Caco-2 (cell line): ENCODE data around the gene ARHGAP27. TPM values are rescaled to one million over a fixed set of nuclear protein-coding genes. Genes with fewer than 3 reads are reported as not detected.

Source experiments
- BruUV-seq: library from RNA; stranded (reverse); fragments of 400-500 nt; replicated peaks from 2 replicates; lab custom pipeline; 2021; lab: Mats Ljungman, UMichigan
- CTCF ChIA-PET: fragments of 300-600 bp; sonication (Branson Sonifier 250); formaldehyde crosslinking; loops from one replicate; lab custom pipeline; 2022; ENCODE audit warnings: antibody characterized with exemption; lab: Charles Lee
- POLR2A ChIA-PET: fragments of 300-600 bp; sonication (Branson Sonifier 250); formaldehyde crosslinking; loops from one replicate; lab custom pipeline; 2022; ENCODE audit warnings: antibody characterized with exemption; lab: Charles Lee
- DNase-seq, 2 experiments: peaks; one replicate each; pipeline versions ENCODE4 v3.0.0 to v3.0.0-alpha.2; 2020 to 2022
- H3K27me3 ChIP-seq: replicated peaks from 2 replicates; pipeline ENCODE4 v1.6.0; 2011; ENCODE audit warnings: low read length; ENCODE audit not compliant: control insufficient read depth, insufficient read depth
- H3K36me3 ChIP-seq: 2 replicates; pipeline ENCODE4 v1.5.1; 2011; ENCODE audit warnings: low read length; ENCODE audit not compliant: control insufficient read depth, insufficient read depth
- H3K4me1 ChIP-seq: fragments of 250-450 bp; sonication (Bioruptor Pico); 2 replicates; pipeline ENCODE4 v1.5.1; 2020; ENCODE audit warnings: mild to moderate bottlenecking
- H3K4me3 ChIP-seq: 2 replicates; pipeline ENCODE4 v1.5.1; 2011; ENCODE audit warnings: low read depth, mild to moderate bottlenecking, control low read depth, low read length
- H3K9me3 ChIP-seq: fragments of 250-450 bp; sonication (Bioruptor Pico); 2 replicates; pipeline ENCODE4 v1.5.1; 2020; ENCODE audit warnings: mild to moderate bottlenecking, moderate library complexity
- H3K27ac Mint-ChIP-seq: one replicate; pipeline ENCODE4 v1.8.0; 2022; ENCODE audit warnings: mixed read lengths; ENCODE audit not compliant: unreplicated experiment
- H3K27me3 Mint-ChIP-seq: one replicate; pipeline ENCODE4 v1.8.0; 2022; ENCODE audit warnings: mixed read lengths; ENCODE audit not compliant: insufficient read depth, unreplicated experiment
- H3K36me3 Mint-ChIP-seq: one replicate; pipeline ENCODE4 v1.8.0; 2022; ENCODE audit warnings: mild to moderate bottlenecking, mixed read lengths; ENCODE audit not compliant: insufficient read depth, unreplicated experiment
- H3K4me1 Mint-ChIP-seq: one replicate; pipeline ENCODE4 v1.8.0; 2022; ENCODE audit warnings: low read depth, mixed read lengths; ENCODE audit not compliant: unreplicated experiment
- H3K4me3 Mint-ChIP-seq: one replicate; pipeline ENCODE4 v1.8.0; 2022; ENCODE audit warnings: mild to moderate bottlenecking, moderate library complexity, mixed read lengths; ENCODE audit not compliant: unreplicated experiment
- H3K9me3 Mint-ChIP-seq: one replicate; pipeline ENCODE4 v1.8.0; 2022; ENCODE audit warnings: mixed read lengths; ENCODE audit not compliant: unreplicated experiment
- intact Hi-C: fragments of 100-400 bp; cut with micrococcal nuclease; formaldehyde crosslinking; loops from one replicate; pipeline ENCODE4 v1.10.0; 2022; ENCODE audit not compliant: unreplicated experiment
- total RNA-seq: library from RNA; stranded (reverse); gene quantifications from 2 replicates; pipeline ENCODE4 v1.2.3, GENCODE V29; 2022
- TF ChIP-seq, protein P1 (sequence below), 2 experiments: fragments of 200-600 bp in 1 of 2; IDR thresholded peaks; 1 replicate in 1 of 2; 2 replicates in 1 of 2; pipeline versions ENCODE4 v1.5.1 to v1.8.0; 2011 to 2022; ENCODE audit warnings: antibody characterized with exemption in 1 of 2, control low read depth in 1 of 2, inconsistent platforms in 1 of 2, low read depth in 1 of 2, low read length in 1 of 2, mild to moderate bottlenecking in 1 of 2, moderate library complexity in 1 of 2; ENCODE audit not compliant: insufficient read depth in 1 of 2, severe bottlenecking in 1 of 2, unreplicated experiment in 1 of 2

Gene ARHGAP27
- total RNA-seq, 1 experiment from 2014 or later, result 35.9 TPM

DNA sequence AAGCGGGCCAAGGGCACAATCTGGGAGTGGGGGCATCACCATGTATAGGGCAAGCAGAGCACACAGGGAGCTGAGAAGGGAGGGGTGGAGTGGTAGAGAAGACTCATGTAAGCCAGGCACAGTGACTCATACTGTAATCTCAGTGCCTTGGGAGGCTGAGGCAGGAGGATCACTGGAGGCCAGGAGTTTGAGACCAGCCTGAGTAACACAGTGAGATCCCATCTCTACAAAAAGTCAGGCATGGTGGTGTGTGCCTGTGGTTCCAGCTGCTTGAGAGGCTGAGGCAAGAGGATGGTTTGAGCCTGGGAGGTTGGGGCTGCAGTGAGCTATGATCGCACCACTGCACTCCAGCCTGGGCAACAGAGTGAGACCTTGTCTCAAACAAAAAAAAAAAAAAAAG, 40.8 kb downstream of the ARHGAP27 start:
- Histone ChIP-seq H3K9me3 (no peaks in the 10 kb centered on the region), H3K27me3 (no peaks in the 10 kb centered on the region), H3K4me3 (no peak overlapping the region), H3K36me3 (peaks cover 9% of the 10 kb centered on the region), H3K4me1 (no peaks in the 10 kb centered on the region)
- BruUV-seq, result no TSS peak
- Mint-ChIP-seq H3K4me1 (no peaks in the 10 kb centered on the region), H3K27ac (no peak overlapping the region), H3K9me3 (no peaks in the 10 kb centered on the region), H3K4me3 (no peak overlapping the region), H3K36me3 (peaks cover 25% of the 10 kb centered on the region), H3K27me3 (peaks cover 3% of the 10 kb centered on the region)
- intact Hi-C loops, result no loop called here
- ChIA-PET CTCF (interaction anchor here (1.4 to 8.7 kb wide), 3 partner anchors 34 to 155 kb away, joined by 5 to 105 read pairs (median 9); no protein-coding TSS in a partner anchor), POLR2A (no interaction called here)
- no peak for DNase-seq
- TF ChIP-seq, protein P1, sequence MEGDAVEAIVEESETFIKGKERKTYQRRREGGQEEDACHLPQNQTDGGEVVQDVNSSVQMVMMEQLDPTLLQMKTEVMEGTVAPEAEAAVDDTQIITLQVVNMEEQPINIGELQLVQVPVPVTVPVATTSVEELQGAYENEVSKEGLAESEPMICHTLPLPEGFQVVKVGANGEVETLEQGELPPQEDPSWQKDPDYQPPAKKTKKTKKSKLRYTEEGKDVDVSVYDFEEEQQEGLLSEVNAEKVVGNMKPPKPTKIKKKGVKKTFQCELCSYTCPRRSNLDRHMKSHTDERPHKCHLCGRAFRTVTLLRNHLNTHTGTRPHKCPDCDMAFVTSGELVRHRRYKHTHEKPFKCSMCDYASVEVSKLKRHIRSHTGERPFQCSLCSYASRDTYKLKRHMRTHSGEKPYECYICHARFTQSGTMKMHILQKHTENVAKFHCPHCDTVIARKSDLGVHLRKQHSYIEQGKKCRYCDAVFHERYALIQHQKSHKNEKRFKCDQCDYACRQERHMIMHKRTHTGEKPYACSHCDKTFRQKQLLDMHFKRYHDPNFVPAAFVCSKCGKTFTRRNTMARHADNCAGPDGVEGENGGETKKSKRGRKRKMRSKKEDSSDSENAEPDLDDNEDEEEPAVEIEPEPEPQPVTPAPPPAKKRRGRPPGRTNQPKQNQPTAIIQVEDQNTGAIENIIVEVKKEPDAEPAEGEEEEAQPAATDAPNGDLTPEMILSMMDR (IDR thresholded peaks at IDR 0.05; ENCODE audit: insufficient read depth in 1 of 2, low read depth in 1 of 2, low read length in 1 of 2, severe bottlenecking in 1 of 2, unreplicated experiment in 1 of 2), result no peak

GRCh38 chr17:45391291-45391690, 41.4 kb downstream of the ARHGAP27 start:
- CTCF ChIA-PET, result interaction anchor here (2.2 to 8.7 kb wide), 2 partner anchors 35 to 114 kb away, joined by 9 to 105 read pairs; no protein-coding TSS in a partner anchor
- Histone ChIP-seq H3K9me3 (no peaks in the 10 kb centered on the region), H3K36me3 (peaks cover 9% of the 10 kb centered on the region), H3K4me1 (no peaks in the 10 kb centered on the region), H3K4me3 (no peak overlapping the region), H3K27me3 (no peaks in the 10 kb centered on the region)
- Mint-ChIP-seq H3K4me3 (no peak overlapping the region), H3K27ac (no peak overlapping the region), H3K4me1 (no peaks in the 10 kb centered on the region), H3K27me3 (peaks cover 3% of the 10 kb centered on the region), H3K9me3 (no peaks in the 10 kb centered on the region), H3K36me3 (peaks cover 25% of the 10 kb centered on the region)
- TF ChIP-seq, protein P1 (IDR thresholded peaks at IDR 0.05; ENCODE audit: insufficient read depth in 1 of 2, low read depth in 1 of 2, low read length in 1 of 2, severe bottlenecking in 1 of 2, unreplicated experiment in 1 of 2), result no peak
- DNase-seq, result no peak
- no TSS peak for BruUV-seq
- intact Hi-C loops, result no loop called here
- POLR2A ChIA-PET, result no interaction called here

GRCh38 chr17:45389354-45389753, 43.3 kb downstream of the ARHGAP27 start:
- Histone ChIP-seq H3K27me3 (no peaks in the 10 kb centered on the region), H3K36me3 (no peaks in the 10 kb centered on the region; the same call in 1 of the 2 replicates), H3K4me3 (no peak overlapping the region), H3K4me1 (peaks cover 8% of the 10 kb centered on the region; the same call in 1 of the 2 replicates), H3K9me3 (no peaks in the 10 kb centered on the region)
- intact Hi-C loops, result no loop called here
- TF ChIP-seq, protein P1 (IDR thresholded peaks at IDR 0.05; ENCODE audit: insufficient read depth in 1 of 2, low read depth in 1 of 2, low read length in 1 of 2, severe bottlenecking in 1 of 2, unreplicated experiment in 1 of 2), result no peak
- Mint-ChIP-seq H3K4me3 (no peak overlapping the region), H3K4me1 (peaks cover 15% of the 10 kb centered on the region), H3K9me3 (no peaks in the 10 kb centered on the region), H3K27ac (no peak overlapping the region), H3K27me3 (peaks cover 3% of the 10 kb centered on the region), H3K36me3 (peaks cover 14% of the 10 kb centered on the region)
- DNase-seq, result no peak
- BruUV-seq, result no TSS peak
- ChIA-PET CTCF (interaction anchor here (0.6 to 2.6 kb wide), 5 partner anchors 36 to 468 kb away, joined by 3 to 10 read pairs (median 3); partner anchors contain the start of gene MAP3K14), POLR2A (no interaction called here)
